C4-2B (cell line): ENCODE data around the gene PLEKHM2.

ENCODE experiments used
- ZFX ChIP-seq: fragments of 450-650 bp; IDR thresholded peaks from 2 replicates; pipeline ENCODE4 v1.6.1; 2017
- TF ChIP-seq, protein P1 (sequence below): fragments of 450-650 bp; conservative IDR thresholded peaks from 2 replicates; pipeline ENCODE4 v1.5.1; 2017; ENCODE audit warnings: mild to moderate bottlenecking

DNA sequence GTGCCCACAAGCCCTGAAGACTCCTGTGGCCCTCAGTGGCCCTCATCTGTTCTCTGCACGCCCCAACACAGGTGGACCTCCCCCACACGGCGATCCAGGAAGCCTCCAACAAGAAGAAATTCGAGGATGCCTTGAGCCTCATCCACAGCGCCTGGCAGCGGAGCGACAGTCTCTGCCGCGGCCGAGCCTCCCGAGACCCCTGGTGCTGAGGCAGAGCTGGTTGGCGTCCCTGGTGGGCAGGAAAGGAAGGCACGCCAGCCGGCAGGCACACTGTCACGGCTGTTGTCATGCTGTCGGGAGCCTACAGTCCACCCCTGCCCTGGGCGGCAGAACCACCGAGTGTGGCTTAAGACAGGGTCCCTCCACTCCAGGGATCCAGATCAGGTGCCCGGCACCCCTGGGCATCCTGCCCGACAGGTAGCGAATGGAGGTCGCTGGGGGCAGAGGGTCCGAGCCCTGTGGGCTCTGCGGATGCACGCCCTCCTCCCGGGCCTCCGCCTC, 49.7 kb downstream of the PLEKHM2 start:
- TF ChIP-seq, protein P1, sequence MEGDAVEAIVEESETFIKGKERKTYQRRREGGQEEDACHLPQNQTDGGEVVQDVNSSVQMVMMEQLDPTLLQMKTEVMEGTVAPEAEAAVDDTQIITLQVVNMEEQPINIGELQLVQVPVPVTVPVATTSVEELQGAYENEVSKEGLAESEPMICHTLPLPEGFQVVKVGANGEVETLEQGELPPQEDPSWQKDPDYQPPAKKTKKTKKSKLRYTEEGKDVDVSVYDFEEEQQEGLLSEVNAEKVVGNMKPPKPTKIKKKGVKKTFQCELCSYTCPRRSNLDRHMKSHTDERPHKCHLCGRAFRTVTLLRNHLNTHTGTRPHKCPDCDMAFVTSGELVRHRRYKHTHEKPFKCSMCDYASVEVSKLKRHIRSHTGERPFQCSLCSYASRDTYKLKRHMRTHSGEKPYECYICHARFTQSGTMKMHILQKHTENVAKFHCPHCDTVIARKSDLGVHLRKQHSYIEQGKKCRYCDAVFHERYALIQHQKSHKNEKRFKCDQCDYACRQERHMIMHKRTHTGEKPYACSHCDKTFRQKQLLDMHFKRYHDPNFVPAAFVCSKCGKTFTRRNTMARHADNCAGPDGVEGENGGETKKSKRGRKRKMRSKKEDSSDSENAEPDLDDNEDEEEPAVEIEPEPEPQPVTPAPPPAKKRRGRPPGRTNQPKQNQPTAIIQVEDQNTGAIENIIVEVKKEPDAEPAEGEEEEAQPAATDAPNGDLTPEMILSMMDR = no peak
- no peak for TF ChIP-seq ZFX
